Dermis blood vessel endothelial cell (primary cell): ENCODE results near the gene SLC15A2. TPM values are rescaled to one million over a fixed set of nuclear protein-coding genes. Genes with fewer than 3 reads are reported as not detected.

ENCODE experiments used
- DNase-seq: peaks from one replicate; pipeline ENCODE4 v3.0.0; 2010
- total RNA-seq: library from RNA; depleted of rRNA; stranded (reverse); fragments of >200 nt; gene quantifications from 2 replicates; pipeline ENCODE4 v1.2.3, GENCODE V29; 2014

Gene SLC15A2
- total RNA-seq, 1 donor from 2014 or later: 0.34 TPM

GRCh38 chr3:121988146-121988545 is 93.9 kb downstream of the SLC15A2 start:
- DNase-seq: no peak

- peak; percentile 17 for DNase-seq
These were observed 95.7 kb downstream of the SLC15A2 start for GRCh38 chr3:121989943-121990342.

GRCh38 chr3:121992601-121993560 is 98.7 kb downstream of the SLC15A2 start:
- DNase-seq: no peak

Other genes with a start within 250 kb of the SLC15A2 start
- gene HCLS1, start 233.5 kb upstream of the SLC15A2 start, total RNA-seq: 19.4 and 30.0 TPM in 2 replicates
- gene GOLGB1, start 144.7 kb upstream of the SLC15A2 start, total RNA-seq: 48.3 and 60.1 TPM in 2 replicates
- gene IQCB1, start 59.3 kb upstream of the SLC15A2 start, total RNA-seq: 10.6 and 15.5 TPM in 2 replicates
- 0.93 and 1.5 TPM in 2 replicates for gene EAF2, start 59.2 kb upstream of the SLC15A2 start, total RNA-seq
- gene ILDR1, start 127.8 kb downstream of the SLC15A2 start, total RNA-seq: not detected in 2 replicates
- not detected in 2 replicates for gene CD86, start 161.0 kb downstream of the SLC15A2 start, total RNA-seq